ENCODE results near the gene KLHDC7A.
"Not testable (repeated sequence)": the region's sequence is repeated elsewhere in the genome, so short reads cannot be mapped to it uniquely, and the experiment has no call there.

The KLHDC7A gene

DNA sequence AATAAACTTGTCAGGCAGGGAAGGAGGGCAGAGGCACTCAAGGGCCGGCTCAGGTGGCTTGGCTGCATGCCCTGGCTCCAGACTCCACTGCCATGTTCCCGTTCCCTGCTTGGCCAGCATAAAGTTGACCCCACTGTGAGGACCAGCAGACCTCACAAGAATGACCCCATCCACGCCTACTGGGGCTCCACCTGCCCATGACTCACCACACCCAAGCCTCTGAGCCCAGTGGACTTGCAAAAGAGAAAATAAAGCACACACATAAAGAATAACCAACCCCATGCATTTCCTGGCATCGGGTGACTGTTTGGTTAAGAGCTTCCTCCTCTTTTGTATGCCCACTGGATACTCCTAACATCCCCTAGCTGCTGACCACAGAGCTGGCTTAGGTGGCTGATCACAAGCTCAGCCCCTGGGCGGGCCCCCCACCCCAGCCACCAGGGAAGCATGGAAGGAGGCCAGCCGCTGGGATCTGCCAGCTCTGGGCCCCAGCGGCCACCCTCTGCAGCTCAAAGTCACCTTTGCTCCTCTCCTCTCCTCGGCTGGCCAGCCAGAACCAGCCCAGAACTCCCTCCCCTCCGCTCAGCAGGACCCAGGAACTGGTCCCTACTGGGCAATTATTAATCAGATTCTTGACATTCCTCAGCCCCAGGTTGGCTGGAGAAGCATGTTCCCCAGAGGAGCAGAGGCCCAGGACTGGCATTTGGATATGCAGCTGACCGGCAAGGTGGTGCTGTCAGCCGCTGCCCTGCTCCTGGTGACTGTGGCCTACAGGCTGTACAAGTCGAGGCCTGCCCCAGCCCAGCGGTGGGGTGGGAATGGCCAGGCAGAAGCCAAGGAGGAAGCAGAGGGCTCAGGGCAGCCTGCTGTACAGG is at the start of gene KLHDC7A:
TSS of gene KLHDC7A (plus strand) at position 616 of the 875 bp plus-strand sequence. CDS start at position 668, 52 bp downstream.
- no peak for DNase-seq (ENCODE audit: low read depth)
- H3K4me3 ChIP-seq (ENCODE audit: low read depth, low read length), result no peak within 1 kb of the TSS

DNA sequence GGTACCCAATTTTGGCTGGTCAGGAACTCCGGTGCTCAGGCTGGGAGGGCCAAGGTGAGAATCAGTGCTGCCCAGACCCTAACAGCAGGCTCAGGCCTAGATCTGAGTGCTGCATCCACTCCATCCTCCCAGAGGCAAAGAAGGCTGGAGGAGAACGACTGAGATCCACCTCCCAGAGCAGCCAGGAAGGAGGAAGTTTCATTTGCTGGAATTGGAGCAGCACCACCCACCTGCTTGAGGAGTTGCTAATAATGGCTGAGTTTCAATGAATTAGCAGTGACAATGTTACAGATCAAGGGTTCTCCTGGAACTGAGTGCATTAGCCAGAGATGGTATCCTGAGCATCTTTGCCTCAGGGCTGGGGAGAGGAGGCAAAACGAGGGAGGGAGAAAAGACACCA is 46.7 kb upstream of the KLHDC7A start:
- no peak overlapping the region for H3K4me3 ChIP-seq (ENCODE audit: low read depth, low read length)
- no peak for DNase-seq (ENCODE audit: low read depth)

GRCh38 chr1:18440385-18441226 is 40.1 kb upstream of the KLHDC7A start:
- no peak overlapping the region for H3K4me3 ChIP-seq (ENCODE audit: low read depth, low read length)
- no peak for DNase-seq (ENCODE audit: low read depth)

GRCh38 chr1:18443587-18444520 is 36.9 kb upstream of the KLHDC7A start:
- DNase-seq (ENCODE audit: low read depth), result no peak

GRCh38 chr1:18444563-18444962 is 36.2 kb upstream of the KLHDC7A start:
- H3K4me3 ChIP-seq (ENCODE audit: low read depth, low read length), result no peak overlapping the region
- DNase-seq (ENCODE audit: low read depth), result no peak

More at GRCh38 chr1:18443587-18444520, 36.9 kb upstream of the KLHDC7A start:
- no peak overlapping the region for H3K4me3 ChIP-seq (ENCODE audit: low read depth, low read length)

- DNase-seq (ENCODE audit: low read depth), result no peak
- no peak overlapping the region for H3K4me3 ChIP-seq (ENCODE audit: low read depth, low read length)
Observed at GRCh38 chr1:18446751-18447150, 34.0 kb upstream of the KLHDC7A start.

DNA sequence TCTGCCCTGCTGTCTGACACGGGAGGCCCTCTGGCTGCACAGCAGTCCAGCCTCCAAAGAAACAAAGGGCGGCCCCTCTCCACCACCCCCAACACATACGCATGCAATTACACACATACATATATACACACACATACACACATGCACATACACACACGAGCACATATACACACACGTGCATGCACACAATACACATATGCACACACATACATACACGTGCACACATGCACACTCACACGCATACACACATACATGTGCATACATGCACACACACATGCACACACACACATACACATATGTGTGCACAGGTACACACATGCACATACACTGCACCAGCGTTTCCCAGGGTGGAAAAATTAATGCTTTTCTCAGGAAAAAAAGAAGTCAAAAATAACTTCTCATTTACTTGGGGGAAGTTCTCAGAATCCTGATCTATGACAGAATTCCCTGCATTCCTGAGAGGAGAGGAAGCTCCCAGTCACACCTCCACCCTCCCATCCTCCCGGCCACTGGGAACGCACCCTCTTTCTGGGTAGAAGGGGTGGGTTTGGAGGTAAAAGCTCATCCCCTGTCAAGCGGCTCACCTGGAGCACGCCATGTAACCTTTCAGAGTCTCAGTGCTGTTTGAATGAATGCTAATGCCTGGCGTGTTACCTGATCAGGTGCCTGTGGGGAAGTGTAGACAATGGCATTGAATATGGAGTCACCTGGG is 33.1 kb upstream of the KLHDC7A start:
- H3K4me3 ChIP-seq (ENCODE audit: low read depth, low read length), result no peak overlapping the region
- no peak for DNase-seq (ENCODE audit: low read depth)

GRCh38 chr1:18448889-18449288 is 31.8 kb upstream of the KLHDC7A start:
- no peak overlapping the region for H3K4me3 ChIP-seq (ENCODE audit: low read depth, low read length)
- no peak for DNase-seq (ENCODE audit: low read depth)

GRCh38 chr1:18452550-18452949 is 28.2 kb upstream of the KLHDC7A start:
- no peak for DNase-seq (ENCODE audit: low read depth)

GRCh38 chr1:18458133-18459092 is 22.3 kb upstream of the KLHDC7A start:
- DNase-seq (ENCODE audit: low read depth), result no peak
- H3K4me3 ChIP-seq (ENCODE audit: low read depth, low read length), result no peak overlapping the region

More at GRCh38 chr1:18452550-18452949, 28.2 kb upstream of the KLHDC7A start:
- no peak overlapping the region for H3K4me3 ChIP-seq (ENCODE audit: low read depth, low read length)

- DNase-seq (ENCODE audit: low read depth), result no peak
- no peak overlapping the region for H3K4me3 ChIP-seq (ENCODE audit: low read depth, low read length)
Observed at GRCh38 chr1:18461656-18462055, 19.1 kb upstream of the KLHDC7A start.

DNA sequence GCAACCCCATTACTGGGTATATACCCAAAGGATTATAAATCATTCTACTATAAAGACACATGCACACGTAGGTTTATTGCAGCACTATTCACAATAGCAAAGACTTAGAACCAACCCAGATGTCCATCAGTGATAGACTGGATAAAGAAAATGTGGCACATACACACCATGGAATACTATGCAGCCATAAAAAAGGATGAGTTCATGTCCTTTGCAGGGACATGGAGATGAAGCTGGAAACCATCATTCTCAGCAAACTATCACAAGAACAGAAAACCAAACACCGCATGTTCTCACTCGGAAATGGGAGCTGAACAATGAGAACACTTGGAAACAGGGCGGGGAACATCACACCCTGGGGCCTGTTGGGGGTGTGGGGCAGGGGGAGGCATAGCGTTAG is 18.2 kb upstream of the KLHDC7A start:
- not testable (repeated sequence) for H3K4me3 ChIP-seq (ENCODE audit: low read depth, low read length); DNase-seq (ENCODE audit: low read depth)

- DNase-seq (ENCODE audit: low read depth), result no peak
- H3K4me3 ChIP-seq (ENCODE audit: low read depth, low read length), result no peak overlapping the region
Observed at GRCh38 chr1:18463063-18463462, 17.7 kb upstream of the KLHDC7A start.

GRCh38 chr1:18463984-18464664 is 16.6 kb upstream of the KLHDC7A start:
- no peak overlapping the region for H3K4me3 ChIP-seq (ENCODE audit: low read depth, low read length)
- DNase-seq (ENCODE audit: low read depth), result no peak

GRCh38 chr1:18464665-18465050 is 16.1 kb upstream of the KLHDC7A start:
- H3K4me3 ChIP-seq (ENCODE audit: low read depth, low read length), result no peak overlapping the region

GRCh38 chr1:18466676-18467075 is 14.1 kb upstream of the KLHDC7A start:
- DNase-seq (ENCODE audit: low read depth), result no peak

More at GRCh38 chr1:18464665-18465050, 16.1 kb upstream of the KLHDC7A start:
- DNase-seq (ENCODE audit: low read depth), result no peak

GRCh38 chr1:18468570-18468969 is 12.2 kb upstream of the KLHDC7A start:
- DNase-seq (ENCODE audit: low read depth), result no peak
- no peak overlapping the region for H3K4me3 ChIP-seq (ENCODE audit: low read depth, low read length)

More at GRCh38 chr1:18466676-18467075, 14.1 kb upstream of the KLHDC7A start:
- no peak overlapping the region for H3K4me3 ChIP-seq (ENCODE audit: low read depth, low read length)
